GM20000 (cell line): ENCODE results near the gene CRIM1.

ENCODE experiments used
- DNase-seq: peaks from one replicate; pipeline ENCODE4 v3.0.0; 2012; ENCODE audit warnings: low spot score
- TF ChIP-seq, protein P1 (sequence below): IDR thresholded peaks from 2 replicates; pipeline ENCODE4 v1.5.1; 2012; ENCODE audit warnings: mild to moderate bottlenecking, control low read depth; ENCODE audit errors: extremely low read depth, missing control alignments

CRIM1 gene

DNA sequence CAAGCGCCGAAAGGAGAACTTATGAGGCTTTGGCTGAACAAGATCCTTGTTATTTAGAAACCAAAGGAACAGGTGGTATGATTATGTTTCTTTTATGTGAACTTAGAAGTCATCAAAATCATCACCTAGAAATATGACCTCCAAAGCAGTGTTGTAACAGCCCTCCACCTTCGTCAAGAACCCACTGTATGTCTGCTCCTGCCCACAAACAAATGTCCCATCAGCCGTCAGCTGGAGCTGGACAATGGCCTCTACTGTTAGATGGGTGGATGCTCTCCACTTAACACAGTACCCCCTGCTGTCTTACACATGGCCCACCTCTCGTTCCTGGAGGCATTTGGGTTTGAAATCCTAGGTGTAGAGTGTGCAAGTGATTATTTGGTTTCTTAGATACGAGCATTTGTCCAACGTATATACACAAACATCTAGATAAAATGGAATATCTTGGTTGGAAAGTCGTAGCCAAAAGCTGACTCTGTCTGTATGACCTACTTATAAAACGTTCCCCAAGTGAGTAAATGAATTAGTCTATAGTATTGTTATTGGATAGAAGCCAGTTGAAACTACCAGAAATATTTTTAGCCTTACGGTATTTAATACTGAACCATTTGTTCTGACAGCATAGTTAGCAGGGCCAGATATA is 113.0 kb downstream of the CRIM1 start:
- DNase-seq: no peak

GRCh38 chr2:36469106-36469477 is 113.5 kb downstream of the CRIM1 start:
- TF ChIP-seq, protein P1, sequence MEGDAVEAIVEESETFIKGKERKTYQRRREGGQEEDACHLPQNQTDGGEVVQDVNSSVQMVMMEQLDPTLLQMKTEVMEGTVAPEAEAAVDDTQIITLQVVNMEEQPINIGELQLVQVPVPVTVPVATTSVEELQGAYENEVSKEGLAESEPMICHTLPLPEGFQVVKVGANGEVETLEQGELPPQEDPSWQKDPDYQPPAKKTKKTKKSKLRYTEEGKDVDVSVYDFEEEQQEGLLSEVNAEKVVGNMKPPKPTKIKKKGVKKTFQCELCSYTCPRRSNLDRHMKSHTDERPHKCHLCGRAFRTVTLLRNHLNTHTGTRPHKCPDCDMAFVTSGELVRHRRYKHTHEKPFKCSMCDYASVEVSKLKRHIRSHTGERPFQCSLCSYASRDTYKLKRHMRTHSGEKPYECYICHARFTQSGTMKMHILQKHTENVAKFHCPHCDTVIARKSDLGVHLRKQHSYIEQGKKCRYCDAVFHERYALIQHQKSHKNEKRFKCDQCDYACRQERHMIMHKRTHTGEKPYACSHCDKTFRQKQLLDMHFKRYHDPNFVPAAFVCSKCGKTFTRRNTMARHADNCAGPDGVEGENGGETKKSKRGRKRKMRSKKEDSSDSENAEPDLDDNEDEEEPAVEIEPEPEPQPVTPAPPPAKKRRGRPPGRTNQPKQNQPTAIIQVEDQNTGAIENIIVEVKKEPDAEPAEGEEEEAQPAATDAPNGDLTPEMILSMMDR: no peak

More for the DNA sequence above, 113.0 kb downstream of the CRIM1 start:
- TF ChIP-seq, protein P1: no peak

GRCh38 chr2:36469710-36470109 is 114.1 kb downstream of the CRIM1 start:
- no peak for DNase-seq
- TF ChIP-seq, protein P1: no peak

More at GRCh38 chr2:36469106-36469477, 113.5 kb downstream of the CRIM1 start:
- DNase-seq: no peak

- TF ChIP-seq, protein P1: no peak
- DNase-seq: no peak
Measured at GRCh38 chr2:36473230-36473629, 117.7 kb downstream of the CRIM1 start.

- TF ChIP-seq, protein P1: no peak
- no peak for DNase-seq
Measured at GRCh38 chr2:36476411-36476810, 120.8 kb downstream of the CRIM1 start.

DNA sequence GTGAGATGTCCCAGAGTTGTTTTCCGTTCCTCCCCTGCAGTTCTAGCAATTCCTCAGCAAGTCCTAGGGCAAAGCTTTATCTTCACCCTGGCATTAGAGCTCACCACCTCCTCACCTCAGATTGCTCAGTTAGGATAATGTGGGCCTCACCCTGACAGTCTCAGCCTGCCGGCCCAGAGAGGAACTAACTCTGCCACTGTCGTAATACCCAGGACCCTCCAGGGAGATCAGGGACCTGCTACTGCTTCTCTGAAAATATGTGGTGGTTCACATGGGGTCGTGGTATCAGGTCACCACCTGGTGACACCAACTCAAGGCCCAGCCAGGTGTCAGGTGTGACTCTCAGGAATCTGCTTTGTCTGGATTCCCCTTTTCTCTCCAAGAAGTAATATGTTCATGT is 121.7 kb downstream of the CRIM1 start:
- no peak for DNase-seq
- TF ChIP-seq, protein P1: no peak

GRCh38 chr2:36477746-36478145 is 122.2 kb downstream of the CRIM1 start:
- DNase-seq: no peak
- TF ChIP-seq, protein P1: no peak
